GM19099 (cell line): ENCODE results near the gene ABHD16A.

ENCODE experiments used
- POLR2A ChIP-seq: IDR thresholded peaks from 3 replicates; pipeline ENCODE4 v1.6.1; 2011; ENCODE audit warnings: low read depth; ENCODE audit not compliant: insufficient read length; ENCODE audit errors: extremely low read depth

Gene ABHD16A

GRCh38 chr6:31664790-31665500 is 38.2 kb downstream of the ABHD16A start, which contains the start of gene GPANK1:
Gene GPANK1 (minus strand): TSS chr6:31664997. CDS start chr6:31664478, 519 bp downstream.
- TF ChIP-seq POLR2A, result peak; percentile 43

- no peak for TF ChIP-seq POLR2A
These were observed 38.9 kb downstream of the ABHD16A start for GRCh38 chr6:31663961-31664789.

GRCh38 chr6:31663126-31663960 is 39.8 kb downstream of the ABHD16A start:
- TF ChIP-seq POLR2A, result no peak

- peak; percentile 27 for TF ChIP-seq POLR2A
These were observed 40.9 kb downstream of the ABHD16A start for GRCh38 chr6:31662124-31662723.

GRCh38 chr6:31661262-31662123 is 41.6 kb downstream of the ABHD16A start:
- TF ChIP-seq POLR2A, result no peak

- peak; percentile 93 for TF ChIP-seq POLR2A
These were observed 42.5 kb downstream of the ABHD16A start, which contains the start of gene C6orf47 for GRCh38 chr6:31660381-31661261. Gene C6orf47 (minus strand): TSS chr6:31660778. CDS start chr6:31659947, 831 bp downstream.

GRCh38 chr6:31659649-31660380 is 43.3 kb downstream of the ABHD16A start:
- TF ChIP-seq POLR2A, result no peak

- no peak for TF ChIP-seq POLR2A
These were observed 44.0 kb downstream of the ABHD16A start for GRCh38 chr6:31658983-31659648.

GRCh38 chr6:31658158-31658688 is 44.9 kb downstream of the ABHD16A start:
- TF ChIP-seq POLR2A, result no peak

- TF ChIP-seq POLR2A, result no peak
These were observed 45.5 kb downstream of the ABHD16A start for GRCh38 chr6:31657406-31658157.

- TF ChIP-seq POLR2A, result no peak
These were observed 47.5 kb downstream of the ABHD16A start, which contains the start of gene APOM for GRCh38 chr6:31655349-31656237. Gene APOM (plus strand): TSS chr6:31655894. CDS start chr6:31655967, 73 bp downstream.
